Liver (tissue), 3 donors: Measurements from ENCODE around the gene FKBP14.

Experiments used
- CTCF ChIP-seq: fragments of 150-350 bp; IDR thresholded peaks from 2 replicates; pipeline ENCODE4 v1.5.1; 2017; ENCODE audit warnings: improper control_type of control experiment, low read depth, low read length; ENCODE audit not compliant: missing input control
- EGR1 ChIP-seq, 2 donors: IDR thresholded peaks; 2 replicates each; pipeline ENCODE4 v1.6.1; 2016 to 2018; ENCODE audit warnings: antibody characterized with exemption in 2 of 2, low read depth in 2 of 2
- GABPA ChIP-seq, 2 donors: IDR thresholded peaks in 1 of 2; conservative IDR thresholded peaks in 1 of 2; 2 replicates each; pipeline ENCODE4 v1.6.1; 2016; ENCODE audit warnings: antibody characterized with exemption in 2 of 2, mild to moderate bottlenecking in 1 of 2, moderate library complexity in 1 of 2
- JUND ChIP-seq, 2 donors: IDR thresholded peaks; 2 replicates each; pipeline ENCODE4 v1.6.1; 2016; ENCODE audit warnings: antibody characterized with exemption in 2 of 2
- NR2F2 ChIP-seq: IDR thresholded peaks from 2 replicates; pipeline ENCODE4 v1.6.1; 2016; ENCODE audit warnings: antibody characterized with exemption
- RAD21 ChIP-seq, 2 donors: IDR thresholded peaks; 2 replicates each; pipeline ENCODE4 v1.6.1; 2016; ENCODE audit warnings: antibody characterized with exemption in 2 of 2, mild to moderate bottlenecking in 2 of 2
- RXRA ChIP-seq, 2 donors: IDR thresholded peaks; 2 replicates each; pipeline ENCODE4 v1.6.1; 2017 to 2018; ENCODE audit warnings: antibody characterized with exemption in 2 of 2, mild to moderate bottlenecking in 1 of 2
- SP1 ChIP-seq: IDR thresholded peaks from 2 replicates; pipeline ENCODE4 v1.6.1; 2018; ENCODE audit warnings: antibody characterized with exemption, mild to moderate bottlenecking
- TAF1 ChIP-seq: conservative IDR thresholded peaks from 2 replicates; pipeline ENCODE4 v1.6.1; 2016; ENCODE audit warnings: antibody characterized with exemption, mild to moderate bottlenecking
- YY1 ChIP-seq: IDR thresholded peaks from 2 replicates; pipeline ENCODE4 v1.6.1; 2016; ENCODE audit warnings: antibody characterized with exemption, mild to moderate bottlenecking
- TF ChIP-seq, protein P1 (sequence below): IDR thresholded peaks from 2 replicates; pipeline ENCODE4 v1.6.1; 2016; ENCODE audit warnings: antibody characterized with exemption
- TF ChIP-seq, protein P2 (sequence below): IDR thresholded peaks from 2 replicates; pipeline ENCODE4 v1.6.1; 2016; ENCODE audit warnings: antibody characterized with exemption
- TF ChIP-seq, protein P3 (sequence below): IDR thresholded peaks from 2 replicates; pipeline ENCODE4 v1.6.1; 2016; ENCODE audit warnings: antibody characterized with exemption, mild to moderate bottlenecking
- donor health status: healthy.
- donor health status: healthy.

- TF ChIP-seq SP1 (no peak), CTCF (no peak), TAF1 (no peak), NR2F2 (no peak), EGR1 (IDR thresholded peaks at IDR 0.05; ENCODE audit: low read depth in 2 of 2) (no peak), JUND (IDR thresholded peaks at IDR 0.05) (no peak), RXRA (IDR thresholded peaks at IDR 0.05) (no peak), RAD21 (IDR thresholded peaks at IDR 0.05) (no peak), YY1 (no peak), GABPA (IDR thresholded peaks at IDR 0.05 in 1 of 2, conservative IDR thresholded peaks at IDR 0.05 in 1 of 2) (no peak)
- TF ChIP-seq, protein P1, sequence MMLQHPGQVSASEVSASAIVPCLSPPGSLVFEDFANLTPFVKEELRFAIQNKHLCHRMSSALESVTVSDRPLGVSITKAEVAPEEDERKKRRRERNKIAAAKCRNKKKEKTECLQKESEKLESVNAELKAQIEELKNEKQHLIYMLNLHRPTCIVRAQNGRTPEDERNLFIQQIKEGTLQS: no peak
- TF ChIP-seq, protein P2, sequence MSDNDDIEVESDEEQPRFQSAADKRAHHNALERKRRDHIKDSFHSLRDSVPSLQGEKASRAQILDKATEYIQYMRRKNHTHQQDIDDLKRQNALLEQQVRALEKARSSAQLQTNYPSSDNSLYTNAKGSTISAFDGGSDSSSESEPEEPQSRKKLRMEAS: no peak
- TF ChIP-seq, protein P3, sequence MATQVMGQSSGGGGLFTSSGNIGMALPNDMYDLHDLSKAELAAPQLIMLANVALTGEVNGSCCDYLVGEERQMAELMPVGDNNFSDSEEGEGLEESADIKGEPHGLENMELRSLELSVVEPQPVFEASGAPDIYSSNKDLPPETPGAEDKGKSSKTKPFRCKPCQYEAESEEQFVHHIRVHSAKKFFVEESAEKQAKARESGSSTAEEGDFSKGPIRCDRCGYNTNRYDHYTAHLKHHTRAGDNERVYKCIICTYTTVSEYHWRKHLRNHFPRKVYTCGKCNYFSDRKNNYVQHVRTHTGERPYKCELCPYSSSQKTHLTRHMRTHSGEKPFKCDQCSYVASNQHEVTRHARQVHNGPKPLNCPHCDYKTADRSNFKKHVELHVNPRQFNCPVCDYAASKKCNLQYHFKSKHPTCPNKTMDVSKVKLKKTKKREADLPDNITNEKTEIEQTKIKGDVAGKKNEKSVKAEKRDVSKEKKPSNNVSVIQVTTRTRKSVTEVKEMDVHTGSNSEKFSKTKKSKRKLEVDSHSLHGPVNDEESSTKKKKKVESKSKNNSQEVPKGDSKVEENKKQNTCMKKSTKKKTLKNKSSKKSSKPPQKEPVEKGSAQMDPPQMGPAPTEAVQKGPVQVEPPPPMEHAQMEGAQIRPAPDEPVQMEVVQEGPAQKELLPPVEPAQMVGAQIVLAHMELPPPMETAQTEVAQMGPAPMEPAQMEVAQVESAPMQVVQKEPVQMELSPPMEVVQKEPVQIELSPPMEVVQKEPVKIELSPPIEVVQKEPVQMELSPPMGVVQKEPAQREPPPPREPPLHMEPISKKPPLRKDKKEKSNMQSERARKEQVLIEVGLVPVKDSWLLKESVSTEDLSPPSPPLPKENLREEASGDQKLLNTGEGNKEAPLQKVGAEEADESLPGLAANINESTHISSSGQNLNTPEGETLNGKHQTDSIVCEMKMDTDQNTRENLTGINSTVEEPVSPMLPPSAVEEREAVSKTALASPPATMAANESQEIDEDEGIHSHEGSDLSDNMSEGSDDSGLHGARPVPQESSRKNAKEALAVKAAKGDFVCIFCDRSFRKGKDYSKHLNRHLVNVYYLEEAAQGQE: no peak
Measured at GRCh38 chr7:29971566-29972314, 54.8 kb downstream of the FKBP14 start.
